ENCODE results near the gene H2BK1. TPM values are rescaled to one million over a fixed set of nuclear protein-coding genes. Genes with fewer than 3 reads are reported as not detected.

The H2BK1 gene
- total RNA-seq, 1 experiment from 2014 or later: 0.69 TPM

DNA sequence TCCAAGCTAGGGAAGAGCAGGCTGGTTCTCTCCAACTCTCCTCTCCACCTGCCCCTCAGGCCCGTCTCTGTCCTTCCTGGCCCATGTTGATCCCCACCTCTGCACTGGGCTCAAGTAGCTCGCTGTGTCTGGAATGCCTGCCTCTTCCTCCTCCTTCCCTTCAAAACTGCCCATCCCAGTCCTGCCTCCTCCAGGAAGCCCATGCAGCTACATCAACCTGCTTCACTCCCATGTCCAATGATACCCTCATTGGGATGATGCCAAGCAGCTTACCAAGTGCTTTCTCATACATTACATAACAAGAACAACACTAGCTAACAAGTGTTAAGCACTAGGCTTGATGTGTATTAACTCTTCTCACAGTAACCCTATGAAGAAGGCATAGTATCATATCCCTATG is 31.5 kb downstream of the H2BK1 start:
- H3K79me2 ChIP-seq (ENCODE audit: insufficient read depth, low read length): no peaks in the 10 kb centered on the region
- ChIA-PET RAD21 (ENCODE audit: low non-redundant PET in 1 of 2, low total read pairs in 2 of 2, uncharacterized antibody in 2 of 2, unreplicated experiment in 2 of 2) (no interaction called here), POLR2A (no interaction called here), CTCF (interaction anchor here (1.0 kb wide), 1 partner anchor 14 kb away, joined by 3 read pairs; no protein-coding TSS in a partner anchor)
- H3K9me3 ChIP-seq (ENCODE audit: control insufficient read depth in 1 of 2, insufficient read depth in 1 of 2, low read depth in 1 of 2, low read length in 2 of 2): no peaks in the 10 kb centered on the region; a peak in 1 of 4 replicates
- intact Hi-C loops (cut with micrococcal nuclease): no loop called here
- DNase-seq (ENCODE audit: low read depth, low spot score) (no peak), ATAC-seq (no peak)
- no peaks in the 10 kb centered on the region for H3K27me3 ChIP-seq (ENCODE audit: insufficient read depth, low read length)
- no peak overlapping the region for H3K27ac ChIP-seq (ENCODE audit: low read depth, low read length)
- no peak overlapping the region for H3K4me2 ChIP-seq (ENCODE audit: low read length)
- no TSS peak for BruUV-seq (replicated peaks)
- H3K36me3 ChIP-seq (ENCODE audit: control insufficient read depth in 1 of 2, insufficient read depth in 2 of 2, low read length in 2 of 2): no peaks in the 10 kb centered on the region
- no peak overlapping the region for H3K9ac ChIP-seq (ENCODE audit: low read length)
- no peaks in the 10 kb centered on the region for H3K4me1 ChIP-seq (ENCODE audit: control insufficient read depth in 1 of 2, insufficient read depth in 2 of 2, low read length in 2 of 2)
- TF ChIP-seq, protein P1, sequence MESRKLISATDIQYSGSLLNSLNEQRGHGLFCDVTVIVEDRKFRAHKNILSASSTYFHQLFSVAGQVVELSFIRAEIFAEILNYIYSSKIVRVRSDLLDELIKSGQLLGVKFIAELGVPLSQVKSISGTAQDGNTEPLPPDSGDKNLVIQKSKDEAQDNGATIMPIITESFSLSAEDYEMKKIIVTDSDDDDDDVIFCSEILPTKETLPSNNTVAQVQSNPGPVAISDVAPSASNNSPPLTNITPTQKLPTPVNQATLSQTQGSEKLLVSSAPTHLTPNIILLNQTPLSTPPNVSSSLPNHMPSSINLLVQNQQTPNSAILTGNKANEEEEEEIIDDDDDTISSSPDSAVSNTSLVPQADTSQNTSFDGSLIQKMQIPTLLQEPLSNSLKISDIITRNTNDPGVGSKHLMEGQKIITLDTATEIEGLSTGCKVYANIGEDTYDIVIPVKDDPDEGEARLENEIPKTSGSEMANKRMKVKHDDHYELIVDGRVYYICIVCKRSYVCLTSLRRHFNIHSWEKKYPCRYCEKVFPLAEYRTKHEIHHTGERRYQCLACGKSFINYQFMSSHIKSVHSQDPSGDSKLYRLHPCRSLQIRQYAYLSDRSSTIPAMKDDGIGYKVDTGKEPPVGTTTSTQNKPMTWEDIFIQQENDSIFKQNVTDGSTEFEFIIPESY (IDR thresholded peaks at IDR 0.05; ENCODE audit: extremely low read depth, insufficient replicate concordance, low read length): no peak
- TF ChIP-seq CEBPB (IDR thresholded peaks at IDR 0.05; ENCODE audit: low read depth) (no peak), YY1 (IDR thresholded peaks at IDR 0.05; ENCODE audit: extremely low read depth, insufficient replicate concordance, low read depth, low read length) (no peak), EGR1 (IDR thresholded peaks at IDR 0.05; ENCODE audit: low read depth) (no peak), TCF7L2 (IDR thresholded peaks at IDR 0.05; ENCODE audit: borderline replicate concordance, extremely low read depth, insufficient read depth, insufficient read length) (no peak), SP1 (IDR thresholded peaks at IDR 0.05; ENCODE audit: low read depth) (no peak), POLR2A (IDR thresholded peaks at IDR 0.05; ENCODE audit: borderline replicate concordance, extremely low read depth, insufficient read depth, insufficient read length) (no peak), SRF (IDR thresholded peaks at IDR 0.05; ENCODE audit: low read depth) (no peak), EZH2 (IDR thresholded peaks at IDR 0.05) (no peak), FOSL1 (IDR thresholded peaks at IDR 0.05; ENCODE audit: low read depth) (no peak), POLR2AphosphoS5 (IDR thresholded peaks at IDR 0.05; ENCODE audit: low read depth, low read length) (no peak), EZH2phosphoT487 (IDR thresholded peaks at IDR 0.05; ENCODE audit: borderline replicate concordance) (no peak), RAD21 (IDR thresholded peaks at IDR 0.05; ENCODE audit: low read depth) (no peak)
- TF ChIP-seq, protein P2, sequence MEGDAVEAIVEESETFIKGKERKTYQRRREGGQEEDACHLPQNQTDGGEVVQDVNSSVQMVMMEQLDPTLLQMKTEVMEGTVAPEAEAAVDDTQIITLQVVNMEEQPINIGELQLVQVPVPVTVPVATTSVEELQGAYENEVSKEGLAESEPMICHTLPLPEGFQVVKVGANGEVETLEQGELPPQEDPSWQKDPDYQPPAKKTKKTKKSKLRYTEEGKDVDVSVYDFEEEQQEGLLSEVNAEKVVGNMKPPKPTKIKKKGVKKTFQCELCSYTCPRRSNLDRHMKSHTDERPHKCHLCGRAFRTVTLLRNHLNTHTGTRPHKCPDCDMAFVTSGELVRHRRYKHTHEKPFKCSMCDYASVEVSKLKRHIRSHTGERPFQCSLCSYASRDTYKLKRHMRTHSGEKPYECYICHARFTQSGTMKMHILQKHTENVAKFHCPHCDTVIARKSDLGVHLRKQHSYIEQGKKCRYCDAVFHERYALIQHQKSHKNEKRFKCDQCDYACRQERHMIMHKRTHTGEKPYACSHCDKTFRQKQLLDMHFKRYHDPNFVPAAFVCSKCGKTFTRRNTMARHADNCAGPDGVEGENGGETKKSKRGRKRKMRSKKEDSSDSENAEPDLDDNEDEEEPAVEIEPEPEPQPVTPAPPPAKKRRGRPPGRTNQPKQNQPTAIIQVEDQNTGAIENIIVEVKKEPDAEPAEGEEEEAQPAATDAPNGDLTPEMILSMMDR (IDR thresholded peaks at IDR 0.05 in 2 of 3, conservative IDR thresholded peaks at IDR 0.05 in 1 of 3; ENCODE audit: borderline replicate concordance in 1 of 3, insufficient read depth in 1 of 3, low read depth in 2 of 3, low read length in 2 of 3): no peak
- TF ChIP-seq, protein P3, sequence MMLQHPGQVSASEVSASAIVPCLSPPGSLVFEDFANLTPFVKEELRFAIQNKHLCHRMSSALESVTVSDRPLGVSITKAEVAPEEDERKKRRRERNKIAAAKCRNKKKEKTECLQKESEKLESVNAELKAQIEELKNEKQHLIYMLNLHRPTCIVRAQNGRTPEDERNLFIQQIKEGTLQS (IDR thresholded peaks at IDR 0.05): no peak
- TF ChIP-seq, protein P4, sequence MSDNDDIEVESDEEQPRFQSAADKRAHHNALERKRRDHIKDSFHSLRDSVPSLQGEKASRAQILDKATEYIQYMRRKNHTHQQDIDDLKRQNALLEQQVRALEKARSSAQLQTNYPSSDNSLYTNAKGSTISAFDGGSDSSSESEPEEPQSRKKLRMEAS (IDR thresholded peaks at IDR 0.05): no peak
- TF ChIP-seq, protein P5, sequence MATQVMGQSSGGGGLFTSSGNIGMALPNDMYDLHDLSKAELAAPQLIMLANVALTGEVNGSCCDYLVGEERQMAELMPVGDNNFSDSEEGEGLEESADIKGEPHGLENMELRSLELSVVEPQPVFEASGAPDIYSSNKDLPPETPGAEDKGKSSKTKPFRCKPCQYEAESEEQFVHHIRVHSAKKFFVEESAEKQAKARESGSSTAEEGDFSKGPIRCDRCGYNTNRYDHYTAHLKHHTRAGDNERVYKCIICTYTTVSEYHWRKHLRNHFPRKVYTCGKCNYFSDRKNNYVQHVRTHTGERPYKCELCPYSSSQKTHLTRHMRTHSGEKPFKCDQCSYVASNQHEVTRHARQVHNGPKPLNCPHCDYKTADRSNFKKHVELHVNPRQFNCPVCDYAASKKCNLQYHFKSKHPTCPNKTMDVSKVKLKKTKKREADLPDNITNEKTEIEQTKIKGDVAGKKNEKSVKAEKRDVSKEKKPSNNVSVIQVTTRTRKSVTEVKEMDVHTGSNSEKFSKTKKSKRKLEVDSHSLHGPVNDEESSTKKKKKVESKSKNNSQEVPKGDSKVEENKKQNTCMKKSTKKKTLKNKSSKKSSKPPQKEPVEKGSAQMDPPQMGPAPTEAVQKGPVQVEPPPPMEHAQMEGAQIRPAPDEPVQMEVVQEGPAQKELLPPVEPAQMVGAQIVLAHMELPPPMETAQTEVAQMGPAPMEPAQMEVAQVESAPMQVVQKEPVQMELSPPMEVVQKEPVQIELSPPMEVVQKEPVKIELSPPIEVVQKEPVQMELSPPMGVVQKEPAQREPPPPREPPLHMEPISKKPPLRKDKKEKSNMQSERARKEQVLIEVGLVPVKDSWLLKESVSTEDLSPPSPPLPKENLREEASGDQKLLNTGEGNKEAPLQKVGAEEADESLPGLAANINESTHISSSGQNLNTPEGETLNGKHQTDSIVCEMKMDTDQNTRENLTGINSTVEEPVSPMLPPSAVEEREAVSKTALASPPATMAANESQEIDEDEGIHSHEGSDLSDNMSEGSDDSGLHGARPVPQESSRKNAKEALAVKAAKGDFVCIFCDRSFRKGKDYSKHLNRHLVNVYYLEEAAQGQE (IDR thresholded peaks at IDR 0.05; ENCODE audit: low read depth): no peak
- H4K20me1 ChIP-seq (ENCODE audit: insufficient read depth): no peaks in the 10 kb centered on the region
- no peak overlapping the region for H3K4me3 ChIP-seq (replicated peaks in 1 of 2; ENCODE audit: low read depth in 1 of 2, low read length in 2 of 2)
- no peak overlapping the region for H2AFZ ChIP-seq (ENCODE audit: low read depth, low read length, poor library complexity, severe bottlenecking)
- no peaks in the 10 kb centered on the region for H3K9me2 ChIP-seq (ENCODE audit: insufficient read depth)

Measured in HCT116 (cell line).